Measurements from ENCODE around the gene KIFAP3. TPM values are rescaled to one million over a fixed set of nuclear protein-coding genes. Genes with fewer than 3 reads are reported as not detected.
A peak's percentile ranks its signal among the peaks of the same experiment; 100 is the strongest.

The KIFAP3 gene
- total and polyA plus RNA-seq, 4 experiments from 2014 or later, result 16.1 to 22.2 (median 18.5) TPM

- Mint-ChIP-seq H3K27me3 (no peaks in the 10 kb centered on the region), H3K4me1 (no peaks in the 10 kb centered on the region), H3K27ac (no peak overlapping the region), H3K4me3 (peak overlapping the region in 1 of 8 donors; percentile 20), H3K9me3 (no peaks in the 10 kb centered on the region), H3K36me3 (peaks cover 12 to 17% of the 10 kb centered on the region in 2 donors)
- no peaks in the 10 kb centered on the region for H3K36me3 ChIP-seq (ENCODE audit: insufficient read depth, low read length)
- H3K27me3 ChIP-seq (ENCODE audit: insufficient read depth, low read length), result no peaks in the 10 kb centered on the region
- H3K27ac ChIP-seq (ENCODE audit: low read depth, low read length), result no peak overlapping the region
- H3K4me3 ChIP-seq (ENCODE audit: low read length in 2 of 2), result no peak overlapping the region
- H3K9me3 ChIP-seq (ENCODE audit: control insufficient read depth in 1 of 2, low read length in 2 of 2), result no peaks in the 10 kb centered on the region
- no peak for DNase-seq
- ChIA-PET CTCF (ENCODE audit: partially characterized antibody) (no interaction called here), POLR2A (ENCODE audit: partially characterized antibody) (no interaction called here)
- no peaks in the 10 kb centered on the region for H3K4me1 ChIP-seq (ENCODE audit: insufficient read depth, low read length)
- intact Hi-C loops (cut with micrococcal nuclease), result no loop called here
Measured at GRCh38 chr1:169958987-169959386, 115.5 kb downstream of the KIFAP3 start.

- DNase-seq, result no peak
- ChIA-PET POLR2A (ENCODE audit: partially characterized antibody) (no interaction called here), CTCF (ENCODE audit: partially characterized antibody) (no interaction called here)
- H3K9me3 Mint-ChIP-seq, result no peaks in the 10 kb centered on the region
- no peaks in the 10 kb centered on the region for H3K9me3 ChIP-seq (ENCODE audit: control insufficient read depth in 1 of 2, low read length in 2 of 2)
- H3K27ac Mint-ChIP-seq, result peak overlapping the region in 1 of 7 donors; percentile 19
- H3K4me1 ChIP-seq (ENCODE audit: insufficient read depth, low read length), result no peaks in the 10 kb centered on the region
- no peak overlapping the region for H3K27ac ChIP-seq (ENCODE audit: low read depth, low read length)
- H3K4me3 ChIP-seq (ENCODE audit: low read length in 2 of 2), result no peak overlapping the region
- H3K27me3 ChIP-seq (ENCODE audit: insufficient read depth, low read length), result no peaks in the 10 kb centered on the region
- no peak overlapping the region for H3K4me3 Mint-ChIP-seq
- H3K27me3 Mint-ChIP-seq, result no peaks in the 10 kb centered on the region
- no peaks in the 10 kb centered on the region for H3K4me1 Mint-ChIP-seq
- H3K36me3 Mint-ChIP-seq, result peaks cover 12 to 19% of the 10 kb centered on the region in 2 donors
- H3K36me3 ChIP-seq (ENCODE audit: insufficient read depth, low read length), result no peaks in the 10 kb centered on the region
- intact Hi-C loops (cut with micrococcal nuclease), result no loop called here
Measured at GRCh38 chr1:169957884-169958283, 116.6 kb downstream of the KIFAP3 start.

GRCh38 chr1:169951108-169951507 is 123.4 kb downstream of the KIFAP3 start:
- no peak overlapping the region for H3K27ac Mint-ChIP-seq
- H3K27me3 ChIP-seq (ENCODE audit: insufficient read depth, low read length), result no peaks in the 10 kb centered on the region
- no peaks in the 10 kb centered on the region for H3K4me1 ChIP-seq (ENCODE audit: insufficient read depth, low read length)
- ChIA-PET CTCF (ENCODE audit: partially characterized antibody) (no interaction called here), POLR2A (ENCODE audit: partially characterized antibody) (no interaction called here)
- no peaks in the 10 kb centered on the region for H3K9me3 ChIP-seq (ENCODE audit: control insufficient read depth in 1 of 2, low read length in 2 of 2)
- peaks cover 7 to 14% of the 10 kb centered on the region in 2 donors for H3K36me3 Mint-ChIP-seq
- H3K27me3 Mint-ChIP-seq, result no peaks in the 10 kb centered on the region
- no peak overlapping the region for H3K27ac ChIP-seq (ENCODE audit: low read depth, low read length)
- no peak overlapping the region for H3K4me3 Mint-ChIP-seq
- DNase-seq, result no peak
- intact Hi-C loops (cut with micrococcal nuclease), result no loop called here
- no peaks in the 10 kb centered on the region for H3K36me3 ChIP-seq (ENCODE audit: insufficient read depth, low read length)
- H3K4me1 Mint-ChIP-seq, result no peaks in the 10 kb centered on the region
- H3K9me3 Mint-ChIP-seq, result no peaks in the 10 kb centered on the region
- no peak overlapping the region for H3K4me3 ChIP-seq (ENCODE audit: low read length in 2 of 2)

GRCh38 chr1:169949139-169949538 is 125.4 kb downstream of the KIFAP3 start:
- Mint-ChIP-seq H3K36me3 (peaks cover 5 to 16% of the 10 kb centered on the region in 2 donors), H3K27ac (no peak overlapping the region), H3K9me3 (no peaks in the 10 kb centered on the region), H3K4me1 (no peaks in the 10 kb centered on the region), H3K4me3 (no peak overlapping the region), H3K27me3 (no peaks in the 10 kb centered on the region)
- H3K27ac ChIP-seq (ENCODE audit: low read depth, low read length), result no peak overlapping the region
- H3K4me1 ChIP-seq (ENCODE audit: insufficient read depth, low read length), result no peaks in the 10 kb centered on the region
- no peaks in the 10 kb centered on the region for H3K27me3 ChIP-seq (ENCODE audit: insufficient read depth, low read length)
- H3K36me3 ChIP-seq (ENCODE audit: insufficient read depth, low read length), result no peaks in the 10 kb centered on the region
- intact Hi-C loops (cut with micrococcal nuclease), result no loop called here
- POLR2A ChIA-PET (ENCODE audit: partially characterized antibody), result no interaction called here
- no peak for DNase-seq
- no peaks in the 10 kb centered on the region for H3K9me3 ChIP-seq (ENCODE audit: control insufficient read depth in 1 of 2, low read length in 2 of 2)
- CTCF ChIA-PET (ENCODE audit: partially characterized antibody), result no interaction called here
- no peak overlapping the region for H3K4me3 ChIP-seq (ENCODE audit: low read length in 2 of 2)

- no peak overlapping the region for H3K4me3 Mint-ChIP-seq
- Histone ChIP-seq H3K9me3 (ENCODE audit: control insufficient read depth in 1 of 2, low read length in 2 of 2) (no peaks in the 10 kb centered on the region), H3K4me3 (ENCODE audit: low read length in 2 of 2) (no peak overlapping the region), H3K4me1 (ENCODE audit: insufficient read depth, low read length) (no peaks in the 10 kb centered on the region), H3K36me3 (ENCODE audit: insufficient read depth, low read length) (no peaks in the 10 kb centered on the region), H3K27me3 (ENCODE audit: insufficient read depth, low read length) (no peaks in the 10 kb centered on the region), H3K27ac (ENCODE audit: low read depth, low read length) (no peak overlapping the region)
- POLR2A ChIA-PET (ENCODE audit: partially characterized antibody), result no interaction called here
- no peak for DNase-seq
- H3K27me3 Mint-ChIP-seq, result no peaks in the 10 kb centered on the region
- intact Hi-C loops (cut with micrococcal nuclease), result no loop called here
- CTCF ChIA-PET (ENCODE audit: partially characterized antibody), result no interaction called here
- no peak overlapping the region for H3K27ac Mint-ChIP-seq
- no peaks in the 10 kb centered on the region for H3K9me3 Mint-ChIP-seq
- H3K36me3 Mint-ChIP-seq, result peaks cover 3 to 7% of the 10 kb centered on the region in 2 donors
- no peaks in the 10 kb centered on the region for H3K4me1 Mint-ChIP-seq
Measured at GRCh38 chr1:169946206-169946605, 128.3 kb downstream of the KIFAP3 start.

- DNase-seq, result no peak
- Histone ChIP-seq H3K9me3 (ENCODE audit: control insufficient read depth in 1 of 2, low read length in 2 of 2) (no peaks in the 10 kb centered on the region), H3K27ac (ENCODE audit: low read depth, low read length) (no peak overlapping the region), H3K4me1 (ENCODE audit: insufficient read depth, low read length) (no peaks in the 10 kb centered on the region), H3K36me3 (ENCODE audit: insufficient read depth, low read length) (no peaks in the 10 kb centered on the region), H3K27me3 (ENCODE audit: insufficient read depth, low read length) (no peaks in the 10 kb centered on the region), H3K4me3 (ENCODE audit: low read length in 2 of 2) (no peak overlapping the region)
- Mint-ChIP-seq H3K4me1 (no peaks in the 10 kb centered on the region), H3K27me3 (no peaks in the 10 kb centered on the region), H3K9me3 (no peaks in the 10 kb centered on the region), H3K36me3 (peaks cover 0 to 6% of the 10 kb centered on the region in 2 donors), H3K4me3 (no peak overlapping the region), H3K27ac (no peak overlapping the region)
- intact Hi-C loops (cut with micrococcal nuclease), result no loop called here
- POLR2A ChIA-PET (ENCODE audit: partially characterized antibody), result no interaction called here
- CTCF ChIA-PET (ENCODE audit: partially characterized antibody), result no interaction called here
Measured at GRCh38 chr1:169945181-169945580, 129.3 kb downstream of the KIFAP3 start.

GRCh38 chr1:169944621-169945020 is 129.9 kb downstream of the KIFAP3 start:
- Mint-ChIP-seq H3K4me1 (no peaks in the 10 kb centered on the region), H3K27me3 (no peaks in the 10 kb centered on the region), H3K4me3 (no peak overlapping the region), H3K27ac (no peak overlapping the region), H3K36me3 (peaks cover 0 to 6% of the 10 kb centered on the region in 2 donors), H3K9me3 (no peaks in the 10 kb centered on the region)
- no peaks in the 10 kb centered on the region for H3K36me3 ChIP-seq (ENCODE audit: insufficient read depth, low read length)
- H3K27ac ChIP-seq (ENCODE audit: low read depth, low read length), result no peak overlapping the region
- DNase-seq, result no peak
- H3K27me3 ChIP-seq (ENCODE audit: insufficient read depth, low read length), result no peaks in the 10 kb centered on the region
- POLR2A ChIA-PET (ENCODE audit: partially characterized antibody), result no interaction called here
- no peaks in the 10 kb centered on the region for H3K9me3 ChIP-seq (ENCODE audit: control insufficient read depth in 1 of 2, low read length in 2 of 2)
- H3K4me1 ChIP-seq (ENCODE audit: insufficient read depth, low read length), result no peaks in the 10 kb centered on the region
- intact Hi-C loops (cut with micrococcal nuclease), result no loop called here
- H3K4me3 ChIP-seq (ENCODE audit: low read length in 2 of 2), result no peak overlapping the region
- CTCF ChIA-PET (ENCODE audit: partially characterized antibody), result interaction anchor here (0.9 to 1.2 kb wide), 3 partner anchors 10 to 130 kb away, joined by 3 to 4 read pairs (median 3); partner anchors contain the start of gene KIFAP3

GRCh38 chr1:169943963-169944526 is 130.4 kb downstream of the KIFAP3 start:
- no peaks in the 10 kb centered on the region for H3K9me3 ChIP-seq (ENCODE audit: control insufficient read depth in 1 of 2, low read length in 2 of 2)
- intact Hi-C loops (cut with micrococcal nuclease), result no loop called here
- CTCF ChIA-PET (ENCODE audit: partially characterized antibody), result interaction anchor here (0.9 to 1.2 kb wide), 3 partner anchors 9 to 131 kb away, joined by 3 to 4 read pairs (median 3); partner anchors contain the start of gene KIFAP3

More at GRCh38 chr1:169943963-169944526, 130.4 kb downstream of the KIFAP3 start:
- H3K36me3 ChIP-seq (ENCODE audit: insufficient read depth, low read length), result no peaks in the 10 kb centered on the region
- no peaks in the 10 kb centered on the region for H3K4me1 ChIP-seq (ENCODE audit: insufficient read depth, low read length)
- Mint-ChIP-seq H3K27me3 (no peaks in the 10 kb centered on the region), H3K4me1 (no peaks in the 10 kb centered on the region), H3K27ac (no peak overlapping the region), H3K36me3 (peaks cover 0 to 6% of the 10 kb centered on the region in 2 donors), H3K9me3 (no peaks in the 10 kb centered on the region), H3K4me3 (no peak overlapping the region)
- no peak overlapping the region for H3K4me3 ChIP-seq (ENCODE audit: low read length in 2 of 2)
- POLR2A ChIA-PET (ENCODE audit: partially characterized antibody), result no interaction called here
- no peak for DNase-seq
- no peaks in the 10 kb centered on the region for H3K27me3 ChIP-seq (ENCODE audit: insufficient read depth, low read length)
- no peak overlapping the region for H3K27ac ChIP-seq (ENCODE audit: low read depth, low read length)
